IMR-90 (cell line): ENCODE measurements around the gene ZNF561. TPM values are rescaled to one million over a fixed set of nuclear protein-coding genes. Genes with fewer than 3 reads are reported as not detected.

Source experiments
- ATAC-seq: fragments of 200-7000 bp; cut with Tn5 transposase; 2 replicates; pipeline ENCODE4 v1.9.1; 2020; ENCODE audit warnings: low read depth, mild to moderate bottlenecking, moderate library complexity
- BruUV-seq: library from RNA; stranded (reverse); fragments of 400-500 nt; replicated peaks from 2 replicates; lab custom pipeline; 2021; lab: Mats Ljungman, UMichigan
- CTCF ChIA-PET: fragments of 300-600 bp; formaldehyde crosslinking; extraction: SDS; loops from one replicate; lab custom pipeline; 2021; ENCODE audit warnings: antibody characterized with exemption; lab: Yijun Ruan, JAX
- POLR2A ChIA-PET: fragments of 300-600 bp; sonication (Branson Sonifier 250); formaldehyde crosslinking; loops from one replicate; lab custom pipeline; 2022; ENCODE audit warnings: antibody characterized with exemption; ENCODE audit not compliant: unreplicated experiment; lab: Charles Lee
- DNase-seq: peaks from one replicate; pipeline ENCODE4 v3.0.0; 2013
- H2AFZ ChIP-seq: replicated peaks from 2 replicates; pipeline ENCODE3; 2013; ENCODE audit warnings: low read length, mild to moderate bottlenecking; ENCODE audit not compliant: poor library complexity
- H2AK5ac ChIP-seq: 2 replicates; pipeline ENCODE4 v1.6.1; 2013; ENCODE audit warnings: low read depth, low read length, inconsistent platforms
- H2AK9ac ChIP-seq: replicated peaks from 2 replicates; pipeline ENCODE3; 2013; ENCODE audit warnings: mild to moderate bottlenecking, low read depth, low read length, moderate library complexity; ENCODE audit not compliant: poor library complexity
- H2BK120ac ChIP-seq: 2 replicates; pipeline ENCODE4 v1.6.1; 2013; ENCODE audit warnings: low read depth, low read length, inconsistent platforms
- H2BK15ac ChIP-seq: 3 replicates; pipeline ENCODE4 v1.6.1; 2013; ENCODE audit warnings: low read depth, low read length, inconsistent platforms
- H2BK20ac ChIP-seq: 2 replicates; pipeline ENCODE4 v1.6.1; 2013; ENCODE audit warnings: low read depth, mild to moderate bottlenecking, inconsistent platforms, low read length, moderate library complexity
- H2BK5ac ChIP-seq: 2 replicates; pipeline ENCODE4 v1.6.1; 2013; ENCODE audit warnings: mild to moderate bottlenecking, low read depth, low read length, inconsistent platforms; ENCODE audit not compliant: poor library complexity, severe bottlenecking
- H3K14ac ChIP-seq: replicated peaks from 2 replicates; pipeline ENCODE4 v1.6.1; 2013; ENCODE audit warnings: low read depth, low read length, inconsistent platforms
- H3K18ac ChIP-seq: 2 replicates; pipeline ENCODE4 v1.6.1; 2013; ENCODE audit warnings: low read depth, low read length, control low read depth
- H3K23ac ChIP-seq: 2 replicates; pipeline ENCODE4 v1.6.1; 2013; ENCODE audit warnings: low read depth, low read length, inconsistent platforms
- H3K27ac ChIP-seq: 2 replicates; pipeline ENCODE4 v1.5.1; 2013; ENCODE audit warnings: mild to moderate bottlenecking, control low read depth, low read length; ENCODE audit not compliant: insufficient read depth
- H3K27me3 ChIP-seq: 2 replicates; pipeline ENCODE4 v1.6.1; 2013; ENCODE audit warnings: low read length; ENCODE audit not compliant: control insufficient read depth, insufficient read depth
- H3K36me3 ChIP-seq: 2 replicates; pipeline ENCODE4 v1.6.1; 2013; ENCODE audit warnings: low read length, mixed read lengths; ENCODE audit not compliant: control insufficient read depth, insufficient read depth
- H3K4ac ChIP-seq: 2 replicates; pipeline ENCODE4 v1.6.1; 2013; ENCODE audit warnings: low read depth, low read length, inconsistent platforms
- H3K4me1 ChIP-seq: 2 replicates; pipeline ENCODE4 v1.6.1; 2013; ENCODE audit warnings: low read length, mixed read lengths; ENCODE audit not compliant: control insufficient read depth, insufficient read depth
- H3K4me2 ChIP-seq: 2 replicates; pipeline ENCODE4 v1.6.1; 2013; ENCODE audit warnings: low read depth, mild to moderate bottlenecking, control low read depth, low read length, moderate library complexity
- H3K4me3 ChIP-seq: 2 replicates; pipeline ENCODE4 v1.5.1; 2013; ENCODE audit warnings: low read depth, mild to moderate bottlenecking, control low read depth, low read length, moderate library complexity; ENCODE audit not compliant: insufficient read depth
- H3K56ac ChIP-seq: 2 replicates; pipeline ENCODE4 v1.6.1; 2013; ENCODE audit warnings: low read length, inconsistent platforms; ENCODE audit not compliant: insufficient read depth; ENCODE audit errors: extremely low read depth
- H3K79me1 ChIP-seq, 2 experiments: 2 replicates each; pipeline ENCODE4 v1.6.1; 2013; ENCODE audit warnings: low read length in 2 of 2, inconsistent platforms in 1 of 2, low read depth in 1 of 2
- H3K9ac ChIP-seq: 2 replicates; pipeline ENCODE4 v1.6.1; 2013; ENCODE audit warnings: low read depth, low read length, control low read depth
- H3K9me1 ChIP-seq: 2 replicates; pipeline ENCODE4 v1.6.1; 2013; ENCODE audit warnings: low read length, inconsistent platforms; ENCODE audit not compliant: insufficient read depth
- H3K9me3 ChIP-seq: 2 replicates; pipeline ENCODE4 v1.6.1; 2013; ENCODE audit warnings: low read length; ENCODE audit not compliant: control insufficient read depth, insufficient read depth
- H4K20me1 ChIP-seq: 2 replicates; pipeline ENCODE4 v1.6.1; 2013; ENCODE audit warnings: low read length, inconsistent platforms; ENCODE audit not compliant: insufficient read depth
- H4K5ac ChIP-seq: 2 replicates; pipeline ENCODE4 v1.6.1; 2013; ENCODE audit warnings: mild to moderate bottlenecking, low read depth, low read length, control low read depth
- H4K8ac ChIP-seq, 2 experiments: 2 replicates each; pipeline ENCODE4 v1.6.1; 2013; ENCODE audit warnings: low read depth in 2 of 2, low read length in 2 of 2, control low read depth in 1 of 2, inconsistent platforms in 1 of 2
- H4K91ac ChIP-seq: 2 replicates; pipeline ENCODE4 v1.6.1; 2013; ENCODE audit warnings: low read depth, low read length, inconsistent platforms; ENCODE audit not compliant: insufficient read depth
- BHLHE40 ChIP-seq: fragments of 150-350 bp; IDR thresholded peaks from 2 replicates; pipeline ENCODE4 v1.6.1; 2016; ENCODE audit warnings: mild to moderate bottlenecking, low read depth, low read length
- CEBPB ChIP-seq: IDR thresholded peaks from 2 replicates; pipeline ENCODE4 v1.6.1; 2012; ENCODE audit warnings: low read depth, low read length, improper control_type of control experiment
- CHD1 ChIP-seq: IDR thresholded peaks from 2 replicates; pipeline ENCODE4 v1.6.1; 2012; ENCODE audit warnings: low read depth, low read length, improper control_type of control experiment
- CTCF ChIP-seq: conservative IDR thresholded peaks from 2 replicates; pipeline ENCODE4 v1.5.1; 2012; ENCODE audit warnings: mild to moderate bottlenecking, low read depth, low read length, improper control_type of control experiment
- ELK1 ChIP-seq: fragments of 150-350 bp; IDR thresholded peaks from 2 replicates; pipeline ENCODE4 v1.6.1; 2016; ENCODE audit warnings: low read depth, mild to moderate bottlenecking, low read length, moderate library complexity, borderline replicate concordance
- FOS ChIP-seq: fragments of 150-350 bp; IDR thresholded peaks from 2 replicates; pipeline ENCODE4 v1.6.1; 2016; ENCODE audit warnings: low read depth, low read length
- MAFK ChIP-seq: IDR thresholded peaks from 2 replicates; pipeline ENCODE4 v1.6.1; 2012; ENCODE audit warnings: low read depth, low read length, improper control_type of control experiment
- MAZ ChIP-seq: IDR thresholded peaks from 2 replicates; pipeline ENCODE4 v1.6.1; 2012; ENCODE audit warnings: low read depth, mild to moderate bottlenecking, low read length, improper control_type of control experiment, moderate library complexity, borderline replicate concordance
- MXI1 ChIP-seq: IDR thresholded peaks from 2 replicates; pipeline ENCODE4 v1.6.1; 2012; ENCODE audit warnings: low read depth, mild to moderate bottlenecking, low read length, moderate library complexity, borderline replicate concordance
- NFE2L2 ChIP-seq: fragments of 150-350 bp; IDR thresholded peaks from 2 replicates; pipeline ENCODE4 v1.6.1; 2016; ENCODE audit warnings: low read depth, mild to moderate bottlenecking, low read length
- POLR2A ChIP-seq: IDR thresholded peaks from 2 replicates; pipeline ENCODE4 v1.6.1; 2012; ENCODE audit warnings: mild to moderate bottlenecking, low read depth, low read length
- RAD21 ChIP-seq: IDR thresholded peaks from 2 replicates; pipeline ENCODE4 v1.6.1; 2012; ENCODE audit warnings: low read length, improper control_type of control experiment
- RCOR1 ChIP-seq: IDR thresholded peaks from 2 replicates; pipeline ENCODE4 v1.6.1; 2012; ENCODE audit warnings: mild to moderate bottlenecking, low read length, improper control_type of control experiment; ENCODE audit not compliant: insufficient replicate concordance
- RFX5 ChIP-seq: IDR thresholded peaks from 2 replicates; pipeline ENCODE4 v1.8.0; 2012; ENCODE audit warnings: low read depth, mild to moderate bottlenecking, low read length, moderate library complexity
- SMC3 ChIP-seq: fragments of 150-350 bp; IDR thresholded peaks from 2 replicates; pipeline ENCODE4 v1.6.1; 2016; ENCODE audit warnings: low read depth, mild to moderate bottlenecking, antibody characterized with exemption, low read length, moderate library complexity
- USF2 ChIP-seq: fragments of 150-350 bp; IDR thresholded peaks from 2 replicates; pipeline ENCODE4 v1.6.1; 2017; ENCODE audit warnings: mild to moderate bottlenecking, antibody characterized with exemption, low read length, low read depth
- WGBS, 2 experiments: methylation state at CpG; one replicate each; pipeline versions ENCODE4 v1.1.5 to v1.1.7; 2013; ENCODE audit warnings: missing lambda C conversion rate in 2 of 2; ENCODE audit not compliant: insufficient read length in 1 of 2; ENCODE audit errors: extremely low coverage in 2 of 2; 5-methylcytosine and 5-hydroxymethylcytosine counted together
- dilution Hi-C: fragments of 300-500 bp; cut with HindIII; formaldehyde crosslinking; loops from one replicate; pipeline ENCODE4 v1.14.3; 2018; ENCODE audit warnings: low sequenced_read_pairs; ENCODE audit not compliant: unreplicated experiment
- in situ Hi-C: fragments of 300-500 bp; cut with MboI; formaldehyde crosslinking; loops from 3 replicates; pipeline ENCODE4 v1.14.3; 2019; ENCODE audit warnings: low sequenced_read_pairs, inconsistent platforms, mixed read lengths
- intact Hi-C: fragments of 100-400 bp; cut with micrococcal nuclease; formaldehyde crosslinking; loops from 2 replicates; pipeline ENCODE4 v1.10.0; 2022
- polyA plus RNA-seq, 3 experiments: library from polyadenylated mRNA; depleted of rRNA; stranded (reverse); fragments of >200 nt; gene quantifications; 2 replicates each; pipeline ENCODE4 v1.2.3, GENCODE V29; 2012; ENCODE audit warnings: low replicate concordance in 1 of 3
- total RNA-seq: library from RNA; depleted of rRNA; stranded (reverse); fragments of >200 nt; gene quantifications from 2 replicates; pipeline ENCODE4 v1.2.3, GENCODE V29; 2012

ZNF561 gene
- total and polyA plus RNA-seq, 2 of the 4 experiments (the other 2 are of a cell fraction) = 22.5 to 38.9 TPM

- Histone ChIP-seq H2BK120ac (no peak overlapping the region), H4K5ac (no peak overlapping the region), H3K14ac (no peak overlapping the region), H3K18ac (no peak overlapping the region), H2AK5ac (no peak overlapping the region), H2BK5ac (no peak overlapping the region), H3K27me3 (no peaks in the 10 kb centered on the region), H4K20me1 (no peaks in the 10 kb centered on the region), H3K4me3 (no peak overlapping the region), H4K8ac (no peak overlapping the region), H2AFZ (no peak overlapping the region), H3K9me3 (no peaks in the 10 kb centered on the region), H4K91ac (no peak overlapping the region), H3K9ac (no peak overlapping the region), H3K36me3 (peaks cover 23% of the 10 kb centered on the region), H3K23ac (no peak overlapping the region), H2BK15ac (no peak overlapping the region), H2BK20ac (no peak overlapping the region), H2AK9ac (no peak overlapping the region), H3K9me1 (no peaks in the 10 kb centered on the region), H3K79me1 (no peaks in the 10 kb centered on the region), H3K4ac (no peak overlapping the region), H3K4me2 (no peak overlapping the region), H3K56ac (no peak overlapping the region), H3K27ac (no peak overlapping the region), H3K4me1 (no peaks in the 10 kb centered on the region)
- BruUV-seq = no TSS peak
- DNase-seq (no peak), ATAC-seq (no peak)
- POLR2A ChIA-PET = no interaction called here
- CTCF ChIA-PET = no interaction called here
- TF ChIP-seq MAZ (no peak), BHLHE40 (no peak), ELK1 (no peak), SMC3 (no peak), CTCF (no peak), CHD1 (no peak), CEBPB (no peak), POLR2A (no peak), USF2 (no peak), MXI1 (no peak), NFE2L2 (no peak), MAFK (no peak), RAD21 (no peak), FOS (no peak), RFX5 (no peak), RCOR1 (no peak)
- dilution Hi-C loops = no loop called here
- in situ Hi-C loops = no loop called here
- intact Hi-C loops = no loop called here
- 100% methylated on average over 1 of the region's 5 CpGs; no CpG with 5 or more reads in 1 of the 2 experiments for WGBS, 2 experiments
Observed at GRCh38 chr19:9636018-9636417, 15.0 kb upstream of the ZNF561 start.
